ENCODE measurements around the gene PTPN7.
"Not testable (repeated sequence)": the region's sequence is repeated elsewhere in the genome, so short reads cannot be mapped to it uniquely, and the experiment has no call there.

The PTPN7 gene

DNA sequence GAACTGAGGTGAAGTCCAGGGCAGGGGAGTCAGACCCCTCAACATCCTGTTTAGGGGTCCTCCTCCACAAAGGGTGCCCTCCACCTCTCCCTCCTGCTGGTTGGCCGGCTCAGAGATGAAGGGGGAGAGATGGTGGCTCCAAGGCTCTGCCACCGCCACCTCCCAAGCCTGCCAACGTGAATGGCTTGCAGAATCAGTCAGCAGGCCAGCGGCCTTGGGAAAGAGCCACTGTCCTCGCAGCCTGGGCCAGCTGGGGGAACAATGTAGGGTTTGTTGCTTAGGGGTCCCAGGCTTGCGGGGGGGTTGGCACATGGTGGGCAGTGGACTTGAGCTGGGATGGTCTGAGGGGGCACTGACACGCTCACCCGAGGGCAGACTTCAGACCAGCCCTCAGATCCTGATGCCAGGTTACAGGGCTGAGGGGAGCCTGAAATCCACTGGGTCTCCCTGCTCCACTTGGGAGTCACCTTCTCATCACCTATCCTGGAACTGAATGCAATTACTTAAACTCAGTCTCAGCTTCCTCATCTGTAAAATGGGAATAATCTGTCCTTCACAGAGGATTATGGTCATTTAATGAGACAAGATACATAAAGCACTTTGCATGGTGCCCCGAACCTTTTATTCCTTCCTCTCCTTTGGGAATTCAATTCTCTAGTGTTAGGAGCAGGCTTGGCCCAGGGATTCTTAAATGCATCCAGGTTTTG is 29.4 kb downstream of the PTPN7 start:
- no peak for DNase-seq (ENCODE audit: low read depth)

DNA sequence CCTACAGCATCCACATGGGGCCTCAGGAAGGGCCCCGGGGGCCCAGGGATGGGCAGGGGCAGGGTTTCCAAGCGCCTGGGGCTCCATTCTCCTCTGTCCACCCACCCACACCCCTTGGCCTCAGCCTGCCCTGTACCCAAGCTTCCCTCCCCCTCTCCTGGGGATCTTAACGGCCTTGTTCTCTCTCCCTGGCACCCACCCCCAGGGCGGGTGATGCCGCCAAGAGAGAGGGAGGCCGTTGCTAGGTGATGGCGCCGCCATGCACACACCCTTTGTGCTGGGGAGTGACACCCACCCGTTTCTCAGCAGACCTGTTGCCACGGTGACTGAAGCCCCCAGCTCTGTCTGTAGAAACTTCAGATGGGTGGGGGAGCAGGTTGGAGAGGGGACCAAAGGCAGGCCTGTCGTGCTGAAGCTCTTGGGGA is 30.1 kb downstream of the PTPN7 start:
- DNase-seq (ENCODE audit: low read depth): no peak

- DNase-seq (ENCODE audit: low read depth): no peak
These were observed 30.7 kb downstream of the PTPN7 start for GRCh38 chr1:202129453-202130296.

DNA sequence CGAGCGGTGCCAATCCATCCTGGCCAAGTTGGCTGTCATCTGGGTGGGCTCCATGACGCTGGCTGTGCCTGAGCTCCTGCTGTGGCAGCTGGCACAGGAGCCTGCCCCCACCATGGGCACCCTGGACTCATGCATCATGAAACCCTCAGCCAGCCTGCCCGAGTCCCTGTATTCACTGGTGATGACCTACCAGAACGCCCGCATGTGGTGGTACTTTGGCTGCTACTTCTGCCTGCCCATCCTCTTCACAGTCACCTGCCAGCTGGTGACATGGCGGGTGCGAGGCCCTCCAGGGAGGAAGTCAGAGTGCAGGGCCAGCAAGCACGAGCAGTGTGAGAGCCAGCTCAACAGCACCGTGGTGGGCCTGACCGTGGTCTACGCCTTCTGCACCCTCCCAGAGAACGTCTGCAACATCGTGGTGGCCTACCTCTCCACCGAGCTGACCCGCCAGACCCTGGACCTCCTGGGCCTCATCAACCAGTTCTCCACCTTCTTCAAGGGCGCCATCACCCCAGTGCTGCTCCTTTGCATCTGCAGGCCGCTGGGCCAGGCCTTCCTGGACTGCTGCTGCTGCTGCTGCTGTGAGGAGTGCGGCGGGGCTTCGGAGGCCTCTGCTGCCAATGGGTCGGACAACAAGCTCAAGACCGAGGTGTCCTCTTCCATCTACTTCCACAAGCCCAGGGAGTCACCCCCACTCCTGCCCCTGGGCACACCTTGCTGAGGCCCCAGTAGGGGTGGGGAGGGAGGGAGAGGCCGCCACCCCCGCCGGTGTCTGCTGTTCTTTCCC is 32.4 kb downstream of the PTPN7 start:
- no peak for DNase-seq (ENCODE audit: low read depth)

- DNase-seq (ENCODE audit: low read depth): no peak
These were observed 33.3 kb downstream of the PTPN7 start for GRCh38 chr1:202127061-202127460.

- DNase-seq (ENCODE audit: low read depth): no peak
These were observed 34.0 kb downstream of the PTPN7 start for GRCh38 chr1:202126426-202126825.

DNA sequence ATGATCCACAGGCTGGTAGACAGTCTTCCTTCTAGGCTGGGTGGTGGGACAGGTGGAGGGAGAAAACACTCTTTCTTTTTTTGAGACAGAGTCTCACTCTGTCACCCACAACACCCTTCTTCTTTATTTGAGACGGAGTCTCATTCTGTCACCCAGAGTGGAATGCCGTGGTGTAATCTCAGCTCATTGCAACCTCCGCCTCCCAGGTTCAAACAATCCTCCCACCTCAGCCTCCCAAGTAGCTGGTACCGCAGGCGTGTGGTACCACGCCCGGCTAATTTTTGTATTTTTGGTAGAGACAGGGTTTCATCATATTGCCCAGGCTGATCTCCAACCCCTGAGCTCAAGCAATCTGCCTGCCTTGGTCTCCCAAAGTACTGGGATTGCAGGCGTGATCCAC is 34.8 kb downstream of the PTPN7 start:
- no peak for DNase-seq (ENCODE audit: low read depth)

GRCh38 chr1:202124142-202124541 is 36.3 kb downstream of the PTPN7 start:
- no peak for DNase-seq (ENCODE audit: low read depth)

GRCh38 chr1:202123336-202123813 is 37.0 kb downstream of the PTPN7 start:
- DNase-seq (ENCODE audit: low read depth): no peak

GRCh38 chr1:202122639-202123335 is 37.6 kb downstream of the PTPN7 start, which contains the start of gene GPR37L1:
TSS of gene GPR37L1 (plus strand) at chr1:202122917. CDS start at chr1:202122964, 47 bp downstream.
- DNase-seq (ENCODE audit: low read depth): peak; percentile 65

DNA sequence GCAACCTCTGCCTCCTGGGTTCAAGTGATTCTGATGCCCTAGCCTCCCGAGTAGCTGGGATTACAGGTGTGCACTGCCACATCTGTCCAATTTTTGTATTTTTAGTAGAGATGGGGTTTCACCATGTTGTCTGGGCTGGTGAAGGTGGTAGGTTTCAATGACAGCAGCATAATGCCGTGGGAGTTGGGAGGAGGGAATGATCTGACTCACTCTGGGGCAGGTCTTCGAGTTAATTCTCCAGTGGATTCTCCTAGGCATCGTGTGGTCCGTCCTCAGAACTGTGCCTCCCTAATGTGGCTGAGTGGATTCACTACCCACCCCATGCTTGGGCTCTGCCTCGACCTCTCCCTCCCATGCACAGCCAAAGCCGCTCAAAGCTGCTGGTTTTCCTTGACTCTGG is 39.4 kb downstream of the PTPN7 start:
- no peak for DNase-seq (ENCODE audit: low read depth)

- no peak for DNase-seq (ENCODE audit: low read depth)
These were observed 42.5 kb downstream of the PTPN7 start for GRCh38 chr1:202117898-202118371.

- DNase-seq (ENCODE audit: low read depth): no peak
These were observed 44.1 kb downstream of the PTPN7 start for GRCh38 chr1:202116287-202116686.

DNA sequence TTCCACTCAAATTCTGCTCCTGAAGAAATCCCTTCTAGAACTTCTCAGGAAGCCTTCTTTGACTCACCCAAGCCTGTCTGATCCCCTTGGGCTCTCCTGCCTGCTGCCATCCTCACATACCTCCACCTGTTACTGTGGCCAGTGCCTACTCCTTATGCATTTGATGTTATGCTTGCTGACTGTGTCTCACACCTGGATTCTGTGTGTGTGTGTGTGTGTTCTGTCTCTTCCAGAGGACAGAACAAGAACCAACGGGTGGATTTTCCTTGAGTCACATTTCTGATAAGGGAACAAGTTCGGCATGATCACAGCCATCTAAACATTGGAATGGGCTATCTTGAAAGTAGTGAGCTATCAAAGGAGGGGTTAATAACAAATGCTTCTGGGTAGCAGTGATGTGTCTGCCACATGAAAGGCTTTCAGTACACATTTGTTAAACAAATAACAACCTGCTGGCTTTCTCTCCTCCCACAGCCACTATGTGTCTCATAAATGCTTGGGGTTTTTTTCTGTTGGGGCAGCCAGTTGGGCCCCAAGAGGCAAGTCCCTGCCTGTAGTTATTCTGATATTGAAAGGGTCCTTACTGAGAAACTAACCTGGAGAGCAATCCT is 46.6 kb downstream of the PTPN7 start:
- no peak for DNase-seq (ENCODE audit: low read depth)

DNA sequence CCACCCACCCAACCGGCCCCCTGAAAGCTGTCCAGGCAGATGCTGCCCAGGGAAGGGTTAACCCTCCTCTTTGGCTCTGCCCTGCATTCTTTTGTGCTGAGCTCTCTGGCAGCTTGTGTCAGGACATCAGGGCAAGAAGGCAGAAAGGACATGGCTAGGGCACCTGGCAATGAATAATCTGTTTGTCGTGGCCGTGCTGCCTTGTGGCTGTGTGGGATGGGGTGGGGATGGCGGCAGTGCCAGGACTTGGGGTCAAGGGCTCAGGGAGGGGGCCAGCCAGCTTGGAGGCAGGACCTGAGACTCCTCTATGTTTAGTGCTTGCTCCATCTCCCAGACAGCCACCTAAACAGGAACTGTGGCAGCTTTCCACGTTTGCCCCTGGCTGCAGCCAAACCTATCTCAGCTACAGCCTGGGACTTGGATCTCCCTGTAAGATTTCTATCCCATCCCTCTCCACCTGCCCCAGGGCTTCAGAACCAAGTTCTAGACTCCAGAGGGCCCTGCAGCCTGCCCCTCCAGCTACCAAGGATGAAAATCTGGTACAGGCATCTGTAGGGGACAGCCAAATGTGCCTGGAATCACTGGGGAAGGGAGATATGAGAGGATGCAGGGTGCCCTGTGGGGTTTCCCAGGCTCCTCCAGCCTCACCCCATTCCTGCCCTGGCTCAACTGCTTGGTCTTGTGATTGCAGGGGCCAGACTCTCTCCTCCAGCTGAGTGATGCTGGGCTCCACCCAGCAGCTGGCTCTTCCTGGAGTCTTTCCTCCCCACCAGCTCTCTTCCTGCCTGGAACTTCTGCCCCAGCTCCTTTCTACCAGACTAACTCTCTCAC is 47.3 kb downstream of the PTPN7 start:
- no peak for DNase-seq (ENCODE audit: low read depth)

- DNase-seq (ENCODE audit: low read depth): not testable (repeated sequence)
These were observed 48.8 kb downstream of the PTPN7 start for GRCh38 chr1:202111589-202111988.

DNA sequence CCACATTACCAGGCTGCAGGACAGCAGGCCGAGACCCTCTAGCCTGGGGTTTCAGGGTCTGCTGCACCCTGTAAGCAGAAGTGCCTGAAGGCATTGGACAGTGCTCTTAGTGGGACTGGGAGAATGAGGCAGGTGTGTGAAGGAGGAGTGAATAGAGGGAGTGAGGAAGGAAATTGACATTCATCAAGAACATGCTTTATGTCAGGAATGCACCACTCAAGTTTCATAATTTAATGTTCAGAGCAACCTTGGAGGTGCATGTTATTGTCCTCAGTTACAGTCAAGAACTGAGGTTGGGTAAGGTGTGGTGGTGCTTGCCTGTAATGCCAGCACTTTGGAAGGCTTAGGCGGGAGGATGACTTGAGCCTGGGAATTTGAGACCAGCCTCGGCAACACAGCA is 49.4 kb downstream of the PTPN7 start:
- DNase-seq (ENCODE audit: low read depth): no peak

DNA sequence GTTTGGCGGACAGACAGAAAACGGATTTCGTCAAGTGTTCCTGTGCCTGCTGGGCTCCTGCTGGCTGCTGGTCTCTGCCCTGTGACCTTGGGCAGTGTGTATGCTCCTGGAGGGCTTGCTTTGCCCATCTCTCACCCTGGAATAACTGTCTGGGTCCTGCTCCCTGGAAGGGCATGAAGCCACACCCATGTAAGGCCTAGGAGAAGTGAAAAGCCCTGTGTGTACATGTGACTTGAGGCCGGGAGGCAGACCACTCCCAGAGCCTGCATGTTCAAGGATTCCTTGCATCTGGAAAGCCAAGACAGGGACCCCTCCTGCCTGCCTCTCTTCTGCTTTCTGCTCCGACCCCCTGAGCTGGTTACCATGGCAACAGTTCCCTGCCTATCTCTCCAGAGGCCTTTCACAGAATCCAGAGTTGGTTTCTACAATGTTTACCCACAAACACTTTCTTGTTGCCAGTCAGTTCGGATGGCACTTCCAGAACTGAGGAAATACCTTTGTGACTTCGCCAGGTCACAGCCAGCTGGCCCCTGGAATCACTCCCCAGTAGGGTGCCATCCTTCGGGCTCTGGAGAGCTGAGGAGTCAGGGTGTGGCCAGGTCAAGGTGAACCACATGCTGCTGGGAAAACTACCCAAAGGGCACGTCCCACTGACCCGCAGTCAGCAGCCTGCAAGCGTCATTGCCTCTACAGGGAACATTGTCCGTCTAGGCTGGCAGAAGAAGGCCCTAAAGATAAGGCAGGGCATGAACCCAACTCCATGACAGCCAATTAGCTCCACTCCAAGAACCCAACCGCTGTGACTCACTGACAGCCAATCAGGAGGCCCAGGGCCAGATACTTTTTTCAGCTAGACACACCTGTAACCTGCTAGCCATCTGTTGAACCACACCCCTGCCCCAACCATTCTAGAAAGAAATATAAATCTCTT is 52.3 kb downstream of the PTPN7 start:
- no peak for DNase-seq (ENCODE audit: low read depth)

DNA sequence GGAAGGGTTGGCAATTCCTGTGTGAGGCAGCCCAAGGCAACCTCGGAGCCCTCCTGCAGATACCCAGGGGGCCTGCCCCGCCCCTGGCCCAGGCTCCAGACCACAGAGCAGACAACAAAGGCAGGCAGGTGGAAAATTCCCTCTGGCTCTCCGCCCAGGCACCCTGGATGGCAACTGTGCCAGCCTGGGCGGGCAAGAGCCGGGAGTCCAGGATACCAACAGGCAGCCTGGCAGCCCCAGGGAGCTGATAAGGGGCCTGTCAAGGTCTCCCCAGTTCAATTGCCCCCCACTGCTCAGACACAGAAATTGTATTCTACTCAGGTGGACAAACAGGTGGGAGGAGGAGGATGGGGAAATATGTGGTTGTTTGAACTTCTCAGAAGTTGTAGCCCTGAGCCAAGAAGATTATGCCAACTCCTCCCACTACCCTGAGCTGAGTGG is 53.1 kb downstream of the PTPN7 start:
- no peak for DNase-seq (ENCODE audit: low read depth)

Data from ELR (cell line).